HEK293 (cell line): Measurements from ENCODE around the gene ZNF609.

ENCODE experiments used
- CTCF ChIA-PET: fragments of 350-600 bp; formaldehyde crosslinking; extraction: SDS; loops from one replicate; lab custom pipeline; 2021; ENCODE audit warnings: antibody characterized with exemption; lab: Yijun Ruan, JAX
- POLR2A ChIA-PET: fragments of 300-600 bp; formaldehyde crosslinking; extraction: SDS; loops from one replicate; lab custom pipeline; 2020; ENCODE audit warnings: antibody characterized with exemption, inconsistent platforms; lab: Yijun Ruan, JAX
- H3K27ac ChIP-seq: fragments of 200-500 bp; sonication (Bioruptor generic); 2 replicates; pipeline ENCODE4 v1.5.1; 2014; ENCODE audit warnings: low read depth, low read length, control low read depth, inconsistent platforms; ENCODE audit errors: extremely low read depth
- H3K36me3 ChIP-seq, 2 experiments: fragments of 200-500 bp in 1 of 2; sonication (Bioruptor generic) in 1 of 2; 1 replicate in 1 of 2; 2 replicates in 1 of 2; pipeline ENCODE4 v1.5.1; 2014 to 2017; ENCODE audit warnings: inconsistent platforms in 2 of 2, low read length in 2 of 2; ENCODE audit not compliant: control insufficient read depth in 2 of 2, insufficient read depth in 1 of 2
- H3K4me1 ChIP-seq: fragments of 200-500 bp; sonication (Bioruptor generic); 2 replicates; pipeline ENCODE4 v1.5.1; 2014; ENCODE audit warnings: mild to moderate bottlenecking, low read length, inconsistent platforms; ENCODE audit not compliant: control insufficient read depth, insufficient read depth
- H3K4me3 ChIP-seq: 2 replicates; pipeline ENCODE4 v1.5.1; 2011; ENCODE audit warnings: low read depth, mild to moderate bottlenecking, control low read depth, low read length, moderate library complexity
- H3K9me3 ChIP-seq: fragments of 200-500 bp; sonication (Bioruptor generic); 2 replicates; pipeline ENCODE4 v1.5.1; 2014; ENCODE audit warnings: low read depth, low read length, inconsistent platforms; ENCODE audit not compliant: control insufficient read depth, insufficient read depth
- GLI4 ChIP-seq: fragments of 450-650 bp; formaldehyde crosslinking; IDR thresholded peaks from 2 replicates; pipeline ENCODE4 v1.5.1; 2016; ENCODE audit warnings: missing biosample characterization, missing genetic modification characterization
- OSR2 ChIP-seq: fragments of 450-650 bp; formaldehyde crosslinking; IDR thresholded peaks from 2 replicates; pipeline ENCODE4 v1.5.1; 2016; ENCODE audit warnings: missing biosample characterization, missing genetic modification characterization
- SP2 ChIP-seq: fragments of 450-650 bp; formaldehyde crosslinking; IDR thresholded peaks from 2 replicates; pipeline ENCODE4 v1.5.1; 2016; ENCODE audit warnings: missing biosample characterization, missing genetic modification characterization
- ZBTB17 ChIP-seq: fragments of 450-650 bp; formaldehyde crosslinking; IDR thresholded peaks from 2 replicates; pipeline ENCODE4 v1.5.1; 2016; ENCODE audit warnings: missing biosample characterization, missing genetic modification characterization
- ZNF112 ChIP-seq: fragments of 450-650 bp; formaldehyde crosslinking; IDR thresholded peaks from 2 replicates; pipeline ENCODE4 v1.5.0; 2017; ENCODE audit warnings: missing biosample characterization, missing genetic modification characterization
- ZNF223 ChIP-seq: fragments of 450-650 bp; formaldehyde crosslinking; IDR thresholded peaks from 2 replicates; pipeline ENCODE4 v1.5.1; 2016; ENCODE audit warnings: missing biosample characterization, missing genetic modification characterization
- ZNF473 ChIP-seq: fragments of 450-650 bp; formaldehyde crosslinking; IDR thresholded peaks from 2 replicates; pipeline ENCODE4 v1.5.1; 2017; ENCODE audit warnings: missing biosample characterization, missing genetic modification characterization
- ZNF664 ChIP-seq: fragments of 450-650 bp; formaldehyde crosslinking; IDR thresholded peaks from 2 replicates; pipeline ENCODE4 v1.5.1; 2016; ENCODE audit warnings: missing biosample characterization, missing genetic modification characterization
- TF ChIP-seq, protein P1 (sequence below): fragments of 450-650 bp; formaldehyde crosslinking; IDR thresholded peaks from 2 replicates; pipeline ENCODE4 v1.5.1; 2016; ENCODE audit warnings: missing biosample characterization, missing genetic modification characterization, low read depth
- TF ChIP-seq, protein P2 (sequence below): fragments of 450-650 bp; formaldehyde crosslinking; IDR thresholded peaks from 2 replicates; pipeline ENCODE4 v1.5.1; 2016; ENCODE audit warnings: missing biosample characterization, missing genetic modification characterization
- TF ChIP-seq, protein P3 (sequence below): fragments of 450-650 bp; formaldehyde crosslinking; IDR thresholded peaks from 2 replicates; pipeline ENCODE4 v1.5.1; 2016; ENCODE audit warnings: missing biosample characterization, missing genetic modification characterization
- TF ChIP-seq, protein P4 (sequence below): fragments of 450-650 bp; formaldehyde crosslinking; IDR thresholded peaks from 2 replicates; pipeline ENCODE4 v1.5.1; 2016; ENCODE audit warnings: missing biosample characterization, missing genetic modification characterization

ZNF609 gene

DNA sequence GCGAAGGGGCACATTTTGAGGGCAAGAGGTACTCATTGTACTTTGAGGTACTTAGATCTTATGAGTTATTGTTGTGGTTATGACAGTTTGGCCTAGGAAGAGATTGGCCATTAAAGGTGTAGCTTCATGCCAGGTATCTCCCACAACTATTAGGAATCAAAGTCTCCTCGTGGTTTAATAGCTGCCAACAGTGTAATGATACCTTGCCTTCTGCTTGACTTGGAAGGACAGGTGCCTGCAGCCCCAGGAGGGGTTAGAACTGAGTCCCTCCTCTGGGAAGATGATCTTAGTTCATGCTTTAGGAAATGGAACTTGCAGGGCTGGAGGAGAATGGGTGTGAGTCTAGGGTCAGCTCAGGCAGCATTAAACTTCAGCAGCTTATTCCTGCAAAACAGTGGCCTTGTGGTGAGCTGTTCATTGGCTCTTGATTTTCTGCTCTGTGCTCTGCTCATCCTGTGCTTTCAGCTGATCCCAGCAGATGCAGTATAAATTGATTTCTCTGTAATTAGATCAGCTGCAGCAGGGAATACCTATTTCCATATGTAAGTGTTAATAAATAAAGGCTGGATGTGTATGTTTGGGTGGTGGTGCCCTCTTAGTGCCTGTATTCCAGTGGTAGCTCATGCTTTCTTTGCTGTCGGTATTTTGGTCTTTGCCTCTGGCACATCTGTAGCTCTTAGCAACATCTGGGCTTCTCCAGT, 40.5 kb downstream of the ZNF609 start:
- no peaks in the 10 kb centered on the region for H3K9me3 ChIP-seq
- peaks cover 0 to 29% of the 10 kb centered on the region in 2 experiments; a peak in 2 of 3 replicates for H3K36me3 ChIP-seq
- 0 out of 2 replicates have a peak, but pooled peaks have one; percentile 26 for TF ChIP-seq ZBTB17 (tag by site-specific recombination)
- no peak for TF ChIP-seq SP2
- ChIA-PET CTCF (interaction anchor here (1.2 kb wide), 1 partner anchor 180 kb away, joined by 3 read pairs; no protein-coding TSS in a partner anchor), POLR2A (no interaction called here)
- no peak overlapping the region for H3K27ac ChIP-seq
- H3K4me3 ChIP-seq = no peak overlapping the region
- peaks cover 6% of the 10 kb centered on the region; the same call in 1 of the 2 replicates for H3K4me1 ChIP-seq

DNA sequence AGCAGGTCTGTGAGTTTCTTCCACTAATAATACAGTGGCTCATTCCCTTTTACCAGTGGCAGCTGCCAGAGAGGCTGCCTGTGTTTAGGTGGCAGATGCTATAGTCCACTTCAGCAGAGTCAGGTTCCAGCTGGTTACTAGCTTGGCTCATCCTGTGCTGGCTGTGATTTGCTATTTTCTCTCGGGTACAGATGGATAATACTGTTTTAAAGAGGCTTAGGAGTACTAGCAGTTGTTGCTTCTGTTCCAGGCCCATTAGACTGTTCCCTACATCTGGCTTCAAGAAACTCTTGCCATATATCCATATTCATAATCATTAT, 41.0 kb downstream of the ZNF609 start:
- CTCF ChIA-PET = interaction anchor here (1.2 kb wide), 1 partner anchor 180 kb away, joined by 3 read pairs; no protein-coding TSS in a partner anchor
- Histone ChIP-seq H3K27ac (no peak overlapping the region), H3K36me3 (peaks cover 0 to 29% of the 10 kb centered on the region in 2 experiments; a peak in 2 of 3 replicates)
- TF ChIP-seq OSR2 (tag by site-specific recombination) (peak; percentile 42; the same call in 1 of the 2 replicates), ZNF112 (tag by site-specific recombination) (no peak)
- TF ChIP-seq, all 188 proteins: peak for 1
- H3K4me3 ChIP-seq = no peak overlapping the region
- peaks cover 6% of the 10 kb centered on the region; the same call in 1 of the 2 replicates for H3K4me1 ChIP-seq
- H3K9me3 ChIP-seq = no peaks in the 10 kb centered on the region
- POLR2A ChIA-PET = no interaction called here

DNA sequence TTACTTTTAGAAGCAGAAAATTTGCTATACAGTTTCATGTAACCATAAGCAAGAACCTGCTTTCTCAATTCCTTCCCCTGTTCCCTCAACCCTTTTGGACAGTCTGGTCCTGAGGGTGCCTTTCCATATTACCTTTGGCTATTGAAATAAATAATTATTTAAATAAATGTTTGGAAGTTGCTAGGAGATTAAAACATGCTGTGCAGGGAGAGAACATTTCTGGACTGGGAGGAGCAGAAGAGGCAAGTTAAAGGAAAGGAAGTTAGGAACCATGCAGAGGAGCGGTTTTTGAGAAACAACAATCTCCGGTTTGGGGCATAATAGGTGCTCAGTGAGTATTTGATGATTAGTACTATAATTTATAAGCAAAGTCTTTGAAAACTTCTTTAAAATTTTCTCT, 41.8 kb downstream of the ZNF609 start:
- CTCF ChIA-PET = interaction anchor here (1.2 kb wide), 1 partner anchor 179 kb away, joined by 3 read pairs; no protein-coding TSS in a partner anchor
- no peak for TF ChIP-seq ZNF473 (tag by site-specific recombination)
- TF ChIP-seq, protein P1, sequence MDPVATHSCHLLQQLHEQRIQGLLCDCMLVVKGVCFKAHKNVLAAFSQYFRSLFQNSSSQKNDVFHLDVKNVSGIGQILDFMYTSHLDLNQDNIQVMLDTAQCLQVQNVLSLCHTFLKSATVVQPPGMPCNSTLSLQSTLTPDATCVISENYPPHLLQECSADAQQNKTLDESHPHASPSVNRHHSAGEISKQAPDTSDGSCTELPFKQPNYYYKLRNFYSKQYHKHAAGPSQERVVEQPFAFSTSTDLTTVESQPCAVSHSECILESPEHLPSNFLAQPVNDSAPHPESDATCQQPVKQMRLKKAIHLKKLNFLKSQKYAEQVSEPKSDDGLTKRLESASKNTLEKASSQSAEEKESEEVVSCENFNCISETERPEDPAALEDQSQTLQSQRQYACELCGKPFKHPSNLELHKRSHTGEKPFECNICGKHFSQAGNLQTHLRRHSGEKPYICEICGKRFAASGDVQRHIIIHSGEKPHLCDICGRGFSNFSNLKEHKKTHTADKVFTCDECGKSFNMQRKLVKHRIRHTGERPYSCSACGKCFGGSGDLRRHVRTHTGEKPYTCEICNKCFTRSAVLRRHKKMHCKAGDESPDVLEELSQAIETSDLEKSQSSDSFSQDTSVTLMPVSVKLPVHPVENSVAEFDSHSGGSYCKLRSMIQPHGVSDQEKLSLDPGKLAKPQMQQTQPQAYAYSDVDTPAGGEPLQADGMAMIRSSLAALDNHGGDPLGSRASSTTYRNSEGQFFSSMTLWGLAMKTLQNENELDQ = no peak
- TF ChIP-seq ZNF664 (tag by site-specific recombination) = peak; percentile 42; the same call in 1 of the 2 replicates
- TF ChIP-seq GLI4 (tag by site-specific recombination) = no peak
- TF ChIP-seq, protein P2, sequence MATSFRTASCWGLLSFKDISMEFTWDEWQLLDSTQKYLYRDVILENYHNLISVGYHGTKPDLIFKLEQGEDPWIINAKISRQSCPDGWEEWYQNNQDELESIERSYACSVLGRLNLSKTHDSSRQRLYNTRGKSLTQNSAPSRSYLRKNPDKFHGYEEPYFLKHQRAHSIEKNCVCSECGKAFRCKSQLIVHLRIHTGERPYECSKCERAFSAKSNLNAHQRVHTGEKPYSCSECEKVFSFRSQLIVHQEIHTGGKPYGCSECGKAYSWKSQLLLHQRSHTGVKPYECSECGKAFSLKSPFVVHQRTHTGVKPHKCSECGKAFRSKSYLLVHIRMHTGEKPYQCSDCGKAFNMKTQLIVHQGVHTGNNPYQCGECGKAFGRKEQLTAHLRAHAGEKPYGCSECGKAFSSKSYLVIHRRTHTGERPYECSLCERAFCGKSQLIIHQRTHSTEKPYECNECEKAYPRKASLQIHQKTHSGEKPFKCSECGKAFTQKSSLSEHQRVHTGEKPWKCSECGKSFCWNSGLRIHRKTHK (tag by site-specific recombination) = no peak
- TF ChIP-seq, protein P3, sequence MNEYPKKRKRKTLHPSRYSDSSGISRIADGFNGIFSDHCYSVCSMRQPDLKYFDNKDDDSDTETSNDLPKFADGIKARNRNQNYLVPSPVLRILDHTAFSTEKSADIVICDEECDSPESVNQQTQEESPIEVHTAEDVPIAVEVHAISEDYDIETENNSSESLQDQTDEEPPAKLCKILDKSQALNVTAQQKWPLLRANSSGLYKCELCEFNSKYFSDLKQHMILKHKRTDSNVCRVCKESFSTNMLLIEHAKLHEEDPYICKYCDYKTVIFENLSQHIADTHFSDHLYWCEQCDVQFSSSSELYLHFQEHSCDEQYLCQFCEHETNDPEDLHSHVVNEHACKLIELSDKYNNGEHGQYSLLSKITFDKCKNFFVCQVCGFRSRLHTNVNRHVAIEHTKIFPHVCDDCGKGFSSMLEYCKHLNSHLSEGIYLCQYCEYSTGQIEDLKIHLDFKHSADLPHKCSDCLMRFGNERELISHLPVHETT (tag by site-specific recombination) = no peak
- no peak for TF ChIP-seq ZNF223 (tag by site-specific recombination)
- TF ChIP-seq, protein P4, sequence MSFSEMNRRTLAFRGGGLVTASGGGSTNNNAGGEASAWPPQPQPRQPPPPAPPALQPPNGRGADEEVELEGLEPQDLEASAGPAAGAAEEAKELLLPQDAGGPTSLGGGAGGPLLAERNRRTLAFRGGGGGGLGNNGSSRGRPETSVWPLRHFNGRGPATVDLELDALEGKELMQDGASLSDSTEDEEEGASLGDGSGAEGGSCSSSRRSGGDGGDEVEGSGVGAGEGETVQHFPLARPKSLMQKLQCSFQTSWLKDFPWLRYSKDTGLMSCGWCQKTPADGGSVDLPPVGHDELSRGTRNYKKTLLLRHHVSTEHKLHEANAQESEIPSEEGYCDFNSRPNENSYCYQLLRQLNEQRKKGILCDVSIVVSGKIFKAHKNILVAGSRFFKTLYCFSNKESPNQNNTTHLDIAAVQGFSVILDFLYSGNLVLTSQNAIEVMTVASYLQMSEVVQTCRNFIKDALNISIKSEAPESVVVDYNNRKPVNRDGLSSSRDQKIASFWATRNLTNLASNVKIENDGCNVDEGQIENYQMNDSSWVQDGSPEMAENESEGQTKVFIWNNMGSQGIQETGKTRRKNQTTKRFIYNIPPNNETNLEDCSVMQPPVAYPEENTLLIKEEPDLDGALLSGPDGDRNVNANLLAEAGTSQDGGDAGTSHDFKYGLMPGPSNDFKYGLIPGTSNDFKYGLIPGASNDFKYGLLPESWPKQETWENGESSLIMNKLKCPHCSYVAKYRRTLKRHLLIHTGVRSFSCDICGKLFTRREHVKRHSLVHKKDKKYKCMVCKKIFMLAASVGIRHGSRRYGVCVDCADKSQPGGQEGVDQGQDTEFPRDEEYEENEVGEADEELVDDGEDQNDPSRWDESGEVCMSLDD (tag by site-specific recombination) = no peak
- TF ChIP-seq, all 188 proteins: peak for 1
- peaks cover 8% of the 10 kb centered on the region for H3K4me1 ChIP-seq
- H3K36me3 ChIP-seq = peaks cover 0 to 29% of the 10 kb centered on the region in 2 experiments; a peak in 2 of 3 replicates
- no peaks in the 10 kb centered on the region for H3K9me3 ChIP-seq
- H3K27ac ChIP-seq = no peak overlapping the region
- no peak overlapping the region for H3K4me3 ChIP-seq
- POLR2A ChIA-PET = no interaction called here
